Ishikawa (cell line): ENCODE measurements around the gene UBA52.

Source experiments
- EGR1 ChIP-seq: IDR thresholded peaks from 2 replicates; pipeline ENCODE4 v1.6.1; 2012
- EP300 ChIP-seq: IDR thresholded peaks from 2 replicates; pipeline ENCODE4 v1.6.1; 2012; ENCODE audit warnings: borderline replicate concordance
- MAX ChIP-seq: IDR thresholded peaks from 2 replicates; pipeline ENCODE4 v1.6.1; 2012
- RAD21 ChIP-seq: IDR thresholded peaks from 2 replicates; pipeline ENCODE4 v1.6.1; 2012; ENCODE audit warnings: low read depth
- TAF1 ChIP-seq: IDR thresholded peaks from 2 replicates; pipeline ENCODE4 v1.6.1; 2012; ENCODE audit warnings: low read depth, mild to moderate bottlenecking
- TEAD4 ChIP-seq: IDR thresholded peaks from 2 replicates; pipeline ENCODE4 v1.6.1; 2012
- YY1 ChIP-seq: IDR thresholded peaks from 2 replicates; pipeline ENCODE4 v1.6.1; 2012; ENCODE audit warnings: low read depth
- TF ChIP-seq, protein P1 (sequence below): IDR thresholded peaks from 2 replicates; pipeline ENCODE4 v1.6.1; 2012; ENCODE audit warnings: low read depth, mild to moderate bottlenecking

GRCh38 chr19:18595475-18595874, 23.8 kb downstream of the UBA52 start:
- TF ChIP-seq YY1, result no peak
- no peak for TF ChIP-seq RAD21
- no peak for TF ChIP-seq MAX
- TF ChIP-seq EP300, result no peak
- no peak for TF ChIP-seq TEAD4
- no peak for TF ChIP-seq TAF1
- TF ChIP-seq, protein P1, sequence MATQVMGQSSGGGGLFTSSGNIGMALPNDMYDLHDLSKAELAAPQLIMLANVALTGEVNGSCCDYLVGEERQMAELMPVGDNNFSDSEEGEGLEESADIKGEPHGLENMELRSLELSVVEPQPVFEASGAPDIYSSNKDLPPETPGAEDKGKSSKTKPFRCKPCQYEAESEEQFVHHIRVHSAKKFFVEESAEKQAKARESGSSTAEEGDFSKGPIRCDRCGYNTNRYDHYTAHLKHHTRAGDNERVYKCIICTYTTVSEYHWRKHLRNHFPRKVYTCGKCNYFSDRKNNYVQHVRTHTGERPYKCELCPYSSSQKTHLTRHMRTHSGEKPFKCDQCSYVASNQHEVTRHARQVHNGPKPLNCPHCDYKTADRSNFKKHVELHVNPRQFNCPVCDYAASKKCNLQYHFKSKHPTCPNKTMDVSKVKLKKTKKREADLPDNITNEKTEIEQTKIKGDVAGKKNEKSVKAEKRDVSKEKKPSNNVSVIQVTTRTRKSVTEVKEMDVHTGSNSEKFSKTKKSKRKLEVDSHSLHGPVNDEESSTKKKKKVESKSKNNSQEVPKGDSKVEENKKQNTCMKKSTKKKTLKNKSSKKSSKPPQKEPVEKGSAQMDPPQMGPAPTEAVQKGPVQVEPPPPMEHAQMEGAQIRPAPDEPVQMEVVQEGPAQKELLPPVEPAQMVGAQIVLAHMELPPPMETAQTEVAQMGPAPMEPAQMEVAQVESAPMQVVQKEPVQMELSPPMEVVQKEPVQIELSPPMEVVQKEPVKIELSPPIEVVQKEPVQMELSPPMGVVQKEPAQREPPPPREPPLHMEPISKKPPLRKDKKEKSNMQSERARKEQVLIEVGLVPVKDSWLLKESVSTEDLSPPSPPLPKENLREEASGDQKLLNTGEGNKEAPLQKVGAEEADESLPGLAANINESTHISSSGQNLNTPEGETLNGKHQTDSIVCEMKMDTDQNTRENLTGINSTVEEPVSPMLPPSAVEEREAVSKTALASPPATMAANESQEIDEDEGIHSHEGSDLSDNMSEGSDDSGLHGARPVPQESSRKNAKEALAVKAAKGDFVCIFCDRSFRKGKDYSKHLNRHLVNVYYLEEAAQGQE, result no peak
- TF ChIP-seq EGR1, result no peak
